ENCODE results near the gene RPL18. TPM values are rescaled to one million over a fixed set of nuclear protein-coding genes. Genes with fewer than 3 reads are reported as not detected.

Gene RPL18
- total RNA-seq (100 to 1,000 TPM; 502 to 830 TPM), polyA plus RNA-seq (100 to 1,000 TPM; 276 to 670 TPM)

DNA sequence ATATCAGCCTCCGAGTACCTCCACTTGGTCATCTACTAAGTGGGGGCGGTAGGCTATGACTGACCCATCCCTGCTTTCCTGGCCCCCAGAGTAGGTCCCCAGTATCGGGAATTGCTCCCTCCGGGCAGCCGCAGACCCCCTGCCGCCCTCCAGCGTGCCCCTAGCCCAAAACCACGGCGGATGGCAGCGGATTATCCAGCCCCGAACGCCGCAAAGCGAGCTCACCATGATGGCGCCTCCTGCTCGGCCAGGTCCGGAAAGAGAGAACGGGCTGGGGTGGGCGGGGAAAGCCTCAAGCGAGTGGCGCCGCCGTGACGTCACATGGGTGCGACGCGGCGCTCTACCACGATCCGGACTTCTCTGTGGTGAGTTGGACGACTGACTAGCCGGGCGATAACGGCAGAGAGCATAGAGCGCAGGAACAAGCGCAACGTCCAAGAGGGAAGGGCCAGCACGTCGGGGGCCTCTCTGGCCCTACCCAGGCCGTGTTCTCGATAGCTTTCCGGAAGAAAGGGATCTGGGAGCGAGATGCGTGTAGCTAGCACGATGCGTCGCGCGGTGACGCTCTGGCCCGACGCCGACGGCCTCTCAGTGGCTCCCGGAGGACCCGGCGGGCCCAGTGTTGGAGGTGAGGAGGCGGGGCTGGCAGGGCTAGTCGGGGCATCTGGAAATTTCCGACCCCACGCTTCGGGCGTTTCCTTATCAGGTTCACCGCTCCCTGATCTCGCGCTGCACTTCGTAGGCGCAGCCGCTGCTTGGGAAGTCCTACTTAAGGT is at the start of gene RPL18, which contains the start of gene SPHK2:
Gene RPL18, minus strand, starts transcription at position 263 of the 776 bp plus-strand sequence. Its CDS starts 35 bp downstream, at position 228.
Gene SPHK2, plus strand, starts transcription at position 591 of the 776 bp plus-strand sequence. CDS start 1,009 bp downstream, outside the sequence.
- Histone ChIP-seq H3K4me1 (ENCODE audit: control insufficient read depth in 4 of 4, insufficient read depth in 4 of 4, low read length in 3 of 4) (peaks cover 8 to 49% (median 33%) of the 10 kb centered on the region in 4 donors), H3K4me3 (ENCODE audit: low read depth in 1 of 3, low read length in 3 of 3) (peak within 1 kb of the TSS; percentile 58 to 98 (median 97)), H3K9me3 (ENCODE audit: control insufficient read depth in 4 of 4, low read length in 3 of 4) (no peaks in the 10 kb centered on the region), H3K9ac (ENCODE audit: low read depth in 1 of 2, low read length in 2 of 2) (peak within 1 kb of the TSS; percentile 98 to 99), H3K36me3 (ENCODE audit: control insufficient read depth in 4 of 4, insufficient read depth in 3 of 4, low read depth in 1 of 4, low read length in 3 of 4) (peaks cover 15 to 27% (median 18%) of the 10 kb centered on the region in 4 donors), H3K27me3 (ENCODE audit: control insufficient read depth in 4 of 4, insufficient read depth in 4 of 4, low read length in 3 of 4) (no peaks in the 10 kb centered on the region), H3K27ac (ENCODE audit: low read depth in 1 of 2, low read length in 2 of 2) (peak within 1 kb of the TSS; percentile 85 to 93)
- DNase-seq (ENCODE audit: low spot score) = peak; percentile 96
- WGBS = under 1% methylated on average over 69 of the region's 69 CpGs
- TF ChIP-seq, protein P1, sequence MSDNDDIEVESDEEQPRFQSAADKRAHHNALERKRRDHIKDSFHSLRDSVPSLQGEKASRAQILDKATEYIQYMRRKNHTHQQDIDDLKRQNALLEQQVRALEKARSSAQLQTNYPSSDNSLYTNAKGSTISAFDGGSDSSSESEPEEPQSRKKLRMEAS (IDR thresholded peaks at IDR 0.05) = peak; percentile 93
- TF ChIP-seq SP1 (IDR thresholded peaks at IDR 0.05) (peak; percentile 97), FOXA2 (IDR thresholded peaks at IDR 0.05) (no peak), TAF1 (conservative IDR thresholded peaks at IDR 0.05) (peak; percentile 98), HNF4A (conservative IDR thresholded peaks at IDR 0.05) (peak; percentile 47 to 59), HNF4G (IDR thresholded peaks at IDR 0.05) (no peak), NR2F2 (IDR thresholded peaks at IDR 0.05) (peak; percentile 60), YY1 (IDR thresholded peaks at IDR 0.05) (peak; percentile 96), RXRA (IDR thresholded peaks at IDR 0.05) (peak; percentile 57 to 71), RAD21 (IDR thresholded peaks at IDR 0.05) (peak in 1 of 2 donors; percentile 5), EGR1 (IDR thresholded peaks at IDR 0.05; ENCODE audit: low read depth in 2 of 2) (peak; percentile 10 to 63), JUND (IDR thresholded peaks at IDR 0.05) (peak in 1 of 2 donors; percentile 56), GABPA (IDR thresholded peaks at IDR 0.05 in 1 of 2, conservative IDR thresholded peaks at IDR 0.05 in 1 of 2) (peak in 1 of 2 donors; percentile 92), FOXA1 (IDR thresholded peaks at IDR 0.05) (peak; percentile 84)
- TF ChIP-seq, protein P2, sequence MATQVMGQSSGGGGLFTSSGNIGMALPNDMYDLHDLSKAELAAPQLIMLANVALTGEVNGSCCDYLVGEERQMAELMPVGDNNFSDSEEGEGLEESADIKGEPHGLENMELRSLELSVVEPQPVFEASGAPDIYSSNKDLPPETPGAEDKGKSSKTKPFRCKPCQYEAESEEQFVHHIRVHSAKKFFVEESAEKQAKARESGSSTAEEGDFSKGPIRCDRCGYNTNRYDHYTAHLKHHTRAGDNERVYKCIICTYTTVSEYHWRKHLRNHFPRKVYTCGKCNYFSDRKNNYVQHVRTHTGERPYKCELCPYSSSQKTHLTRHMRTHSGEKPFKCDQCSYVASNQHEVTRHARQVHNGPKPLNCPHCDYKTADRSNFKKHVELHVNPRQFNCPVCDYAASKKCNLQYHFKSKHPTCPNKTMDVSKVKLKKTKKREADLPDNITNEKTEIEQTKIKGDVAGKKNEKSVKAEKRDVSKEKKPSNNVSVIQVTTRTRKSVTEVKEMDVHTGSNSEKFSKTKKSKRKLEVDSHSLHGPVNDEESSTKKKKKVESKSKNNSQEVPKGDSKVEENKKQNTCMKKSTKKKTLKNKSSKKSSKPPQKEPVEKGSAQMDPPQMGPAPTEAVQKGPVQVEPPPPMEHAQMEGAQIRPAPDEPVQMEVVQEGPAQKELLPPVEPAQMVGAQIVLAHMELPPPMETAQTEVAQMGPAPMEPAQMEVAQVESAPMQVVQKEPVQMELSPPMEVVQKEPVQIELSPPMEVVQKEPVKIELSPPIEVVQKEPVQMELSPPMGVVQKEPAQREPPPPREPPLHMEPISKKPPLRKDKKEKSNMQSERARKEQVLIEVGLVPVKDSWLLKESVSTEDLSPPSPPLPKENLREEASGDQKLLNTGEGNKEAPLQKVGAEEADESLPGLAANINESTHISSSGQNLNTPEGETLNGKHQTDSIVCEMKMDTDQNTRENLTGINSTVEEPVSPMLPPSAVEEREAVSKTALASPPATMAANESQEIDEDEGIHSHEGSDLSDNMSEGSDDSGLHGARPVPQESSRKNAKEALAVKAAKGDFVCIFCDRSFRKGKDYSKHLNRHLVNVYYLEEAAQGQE (IDR thresholded peaks at IDR 0.05) = peak; percentile 95
- TF ChIP-seq, protein P3, sequence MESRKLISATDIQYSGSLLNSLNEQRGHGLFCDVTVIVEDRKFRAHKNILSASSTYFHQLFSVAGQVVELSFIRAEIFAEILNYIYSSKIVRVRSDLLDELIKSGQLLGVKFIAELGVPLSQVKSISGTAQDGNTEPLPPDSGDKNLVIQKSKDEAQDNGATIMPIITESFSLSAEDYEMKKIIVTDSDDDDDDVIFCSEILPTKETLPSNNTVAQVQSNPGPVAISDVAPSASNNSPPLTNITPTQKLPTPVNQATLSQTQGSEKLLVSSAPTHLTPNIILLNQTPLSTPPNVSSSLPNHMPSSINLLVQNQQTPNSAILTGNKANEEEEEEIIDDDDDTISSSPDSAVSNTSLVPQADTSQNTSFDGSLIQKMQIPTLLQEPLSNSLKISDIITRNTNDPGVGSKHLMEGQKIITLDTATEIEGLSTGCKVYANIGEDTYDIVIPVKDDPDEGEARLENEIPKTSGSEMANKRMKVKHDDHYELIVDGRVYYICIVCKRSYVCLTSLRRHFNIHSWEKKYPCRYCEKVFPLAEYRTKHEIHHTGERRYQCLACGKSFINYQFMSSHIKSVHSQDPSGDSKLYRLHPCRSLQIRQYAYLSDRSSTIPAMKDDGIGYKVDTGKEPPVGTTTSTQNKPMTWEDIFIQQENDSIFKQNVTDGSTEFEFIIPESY (IDR thresholded peaks at IDR 0.05) = peak; percentile 95
- TF ChIP-seq, protein P4, sequence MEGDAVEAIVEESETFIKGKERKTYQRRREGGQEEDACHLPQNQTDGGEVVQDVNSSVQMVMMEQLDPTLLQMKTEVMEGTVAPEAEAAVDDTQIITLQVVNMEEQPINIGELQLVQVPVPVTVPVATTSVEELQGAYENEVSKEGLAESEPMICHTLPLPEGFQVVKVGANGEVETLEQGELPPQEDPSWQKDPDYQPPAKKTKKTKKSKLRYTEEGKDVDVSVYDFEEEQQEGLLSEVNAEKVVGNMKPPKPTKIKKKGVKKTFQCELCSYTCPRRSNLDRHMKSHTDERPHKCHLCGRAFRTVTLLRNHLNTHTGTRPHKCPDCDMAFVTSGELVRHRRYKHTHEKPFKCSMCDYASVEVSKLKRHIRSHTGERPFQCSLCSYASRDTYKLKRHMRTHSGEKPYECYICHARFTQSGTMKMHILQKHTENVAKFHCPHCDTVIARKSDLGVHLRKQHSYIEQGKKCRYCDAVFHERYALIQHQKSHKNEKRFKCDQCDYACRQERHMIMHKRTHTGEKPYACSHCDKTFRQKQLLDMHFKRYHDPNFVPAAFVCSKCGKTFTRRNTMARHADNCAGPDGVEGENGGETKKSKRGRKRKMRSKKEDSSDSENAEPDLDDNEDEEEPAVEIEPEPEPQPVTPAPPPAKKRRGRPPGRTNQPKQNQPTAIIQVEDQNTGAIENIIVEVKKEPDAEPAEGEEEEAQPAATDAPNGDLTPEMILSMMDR (IDR thresholded peaks at IDR 0.05; ENCODE audit: low read depth, low read length, missing input control) = no peak
- TF ChIP-seq, protein P5, sequence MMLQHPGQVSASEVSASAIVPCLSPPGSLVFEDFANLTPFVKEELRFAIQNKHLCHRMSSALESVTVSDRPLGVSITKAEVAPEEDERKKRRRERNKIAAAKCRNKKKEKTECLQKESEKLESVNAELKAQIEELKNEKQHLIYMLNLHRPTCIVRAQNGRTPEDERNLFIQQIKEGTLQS (IDR thresholded peaks at IDR 0.05) = peak; percentile 82
